Measurements from ENCODE around the gene NOG.

NOG gene

DNA sequence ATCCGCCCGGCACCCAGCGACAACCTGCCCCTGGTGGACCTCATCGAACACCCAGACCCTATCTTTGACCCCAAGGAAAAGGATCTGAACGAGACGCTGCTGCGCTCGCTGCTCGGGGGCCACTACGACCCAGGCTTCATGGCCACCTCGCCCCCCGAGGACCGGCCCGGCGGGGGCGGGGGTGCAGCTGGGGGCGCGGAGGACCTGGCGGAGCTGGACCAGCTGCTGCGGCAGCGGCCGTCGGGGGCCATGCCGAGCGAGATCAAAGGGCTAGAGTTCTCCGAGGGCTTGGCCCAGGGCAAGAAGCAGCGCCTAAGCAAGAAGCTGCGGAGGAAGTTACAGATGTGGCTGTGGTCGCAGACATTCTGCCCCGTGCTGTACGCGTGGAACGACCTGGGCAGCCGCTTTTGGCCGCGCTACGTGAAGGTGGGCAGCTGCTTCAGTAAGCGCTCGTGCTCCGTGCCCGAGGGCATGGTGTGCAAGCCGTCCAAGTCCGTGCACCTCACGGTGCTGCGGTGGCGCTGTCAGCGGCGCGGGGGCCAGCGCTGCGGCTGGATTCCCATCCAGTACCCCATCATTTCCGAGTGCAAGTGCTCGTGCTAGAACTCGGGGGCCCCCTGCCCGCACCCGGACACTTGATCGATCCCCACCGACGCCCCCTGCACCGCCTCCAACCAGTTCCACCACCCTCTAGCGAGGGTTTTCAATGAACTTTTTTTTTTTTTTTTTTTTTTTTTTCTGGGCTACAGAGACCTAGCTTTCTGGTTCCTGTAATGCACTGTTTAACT lies 1.0 kb downstream of the NOG start:
- Histone ChIP-seq H3F3A (ENCODE audit: low read depth) (no peaks in the 10 kb centered on the region), H4K20me1 (ENCODE audit: insufficient read depth, low read length, poor library complexity, severe bottlenecking) (no peaks in the 10 kb centered on the region), H3K79me2 (ENCODE audit: insufficient read depth, low read length) (peaks cover 29% of the 10 kb centered on the region), H3K4me3 (ENCODE audit: low read length, poor library complexity, severe bottlenecking) (peak overlapping the region; percentile 87), H3K9me3 (ENCODE audit: insufficient read depth, low read depth, low read length) (no peaks in the 10 kb centered on the region), H2AFZ (ENCODE audit: low read length) (peak overlapping the region; percentile 36), H3K27me3 (ENCODE audit: insufficient read depth, low read length, poor library complexity, severe bottlenecking) (no peaks in the 10 kb centered on the region), H3K4me2 (ENCODE audit: low read depth, low read length, poor library complexity, severe bottlenecking) (peak overlapping the region; percentile 99), H3K36me3 (ENCODE audit: insufficient read depth, low read length) (no peaks in the 10 kb centered on the region), H3K9ac (ENCODE audit: low read depth, low read length, poor library complexity, severe bottlenecking) (peak overlapping the region; percentile 79), H3K9me2 (replicated peaks; ENCODE audit: low read depth, low read length) (no peaks in the 10 kb centered on the region), H3K4me1 (ENCODE audit: insufficient read depth, low read length, poor library complexity, severe bottlenecking) (peaks cover 21% of the 10 kb centered on the region)
- TF ChIP-seq EZH2phosphoT487 (IDR thresholded peaks at IDR 0.05; ENCODE audit: borderline replicate concordance): no peak
- TF ChIP-seq, protein P1, sequence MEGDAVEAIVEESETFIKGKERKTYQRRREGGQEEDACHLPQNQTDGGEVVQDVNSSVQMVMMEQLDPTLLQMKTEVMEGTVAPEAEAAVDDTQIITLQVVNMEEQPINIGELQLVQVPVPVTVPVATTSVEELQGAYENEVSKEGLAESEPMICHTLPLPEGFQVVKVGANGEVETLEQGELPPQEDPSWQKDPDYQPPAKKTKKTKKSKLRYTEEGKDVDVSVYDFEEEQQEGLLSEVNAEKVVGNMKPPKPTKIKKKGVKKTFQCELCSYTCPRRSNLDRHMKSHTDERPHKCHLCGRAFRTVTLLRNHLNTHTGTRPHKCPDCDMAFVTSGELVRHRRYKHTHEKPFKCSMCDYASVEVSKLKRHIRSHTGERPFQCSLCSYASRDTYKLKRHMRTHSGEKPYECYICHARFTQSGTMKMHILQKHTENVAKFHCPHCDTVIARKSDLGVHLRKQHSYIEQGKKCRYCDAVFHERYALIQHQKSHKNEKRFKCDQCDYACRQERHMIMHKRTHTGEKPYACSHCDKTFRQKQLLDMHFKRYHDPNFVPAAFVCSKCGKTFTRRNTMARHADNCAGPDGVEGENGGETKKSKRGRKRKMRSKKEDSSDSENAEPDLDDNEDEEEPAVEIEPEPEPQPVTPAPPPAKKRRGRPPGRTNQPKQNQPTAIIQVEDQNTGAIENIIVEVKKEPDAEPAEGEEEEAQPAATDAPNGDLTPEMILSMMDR (conservative IDR thresholded peaks at IDR 0.05; ENCODE audit: low read length): no peak

DNA sequence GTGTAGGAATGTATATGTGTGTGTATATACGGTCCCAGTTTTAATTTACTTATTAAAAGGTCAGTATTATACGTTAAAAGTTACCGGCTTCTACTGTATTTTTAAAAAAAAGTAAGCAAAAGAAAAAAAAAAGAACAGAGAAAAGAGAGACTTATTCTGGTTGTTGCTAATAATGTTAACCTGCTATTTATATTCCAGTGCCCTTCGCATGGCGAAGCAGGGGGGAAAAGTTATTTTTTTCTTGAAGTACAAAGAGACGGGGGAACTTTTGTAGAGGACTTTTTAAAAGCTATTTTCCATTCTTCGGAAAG lies 1.6 kb downstream of the NOG start:
- Histone ChIP-seq H3K36me3 (ENCODE audit: insufficient read depth, low read length) (no peaks in the 10 kb centered on the region), H3K9me3 (ENCODE audit: insufficient read depth, low read depth, low read length) (no peaks in the 10 kb centered on the region), H2AFZ (ENCODE audit: low read length) (no peak overlapping the region), H4K20me1 (ENCODE audit: insufficient read depth, low read length, poor library complexity, severe bottlenecking) (no peaks in the 10 kb centered on the region), H3K27me3 (ENCODE audit: insufficient read depth, low read length, poor library complexity, severe bottlenecking) (no peaks in the 10 kb centered on the region), H3K9ac (ENCODE audit: low read depth, low read length, poor library complexity, severe bottlenecking) (peak overlapping the region; percentile 79), H3F3A (ENCODE audit: low read depth) (no peaks in the 10 kb centered on the region), H3K79me2 (ENCODE audit: insufficient read depth, low read length) (peaks cover 29% of the 10 kb centered on the region), H3K4me3 (ENCODE audit: low read length, poor library complexity, severe bottlenecking) (peak overlapping the region; percentile 87), H3K4me2 (ENCODE audit: low read depth, low read length, poor library complexity, severe bottlenecking) (peak overlapping the region; percentile 99), H3K9me2 (replicated peaks; ENCODE audit: low read depth, low read length) (no peaks in the 10 kb centered on the region), H3K4me1 (ENCODE audit: insufficient read depth, low read length, poor library complexity, severe bottlenecking) (peaks cover 18% of the 10 kb centered on the region)
- TF ChIP-seq, protein P1 (conservative IDR thresholded peaks at IDR 0.05; ENCODE audit: low read length): no peak
- no peak for TF ChIP-seq EZH2phosphoT487 (IDR thresholded peaks at IDR 0.05; ENCODE audit: borderline replicate concordance)

DNA sequence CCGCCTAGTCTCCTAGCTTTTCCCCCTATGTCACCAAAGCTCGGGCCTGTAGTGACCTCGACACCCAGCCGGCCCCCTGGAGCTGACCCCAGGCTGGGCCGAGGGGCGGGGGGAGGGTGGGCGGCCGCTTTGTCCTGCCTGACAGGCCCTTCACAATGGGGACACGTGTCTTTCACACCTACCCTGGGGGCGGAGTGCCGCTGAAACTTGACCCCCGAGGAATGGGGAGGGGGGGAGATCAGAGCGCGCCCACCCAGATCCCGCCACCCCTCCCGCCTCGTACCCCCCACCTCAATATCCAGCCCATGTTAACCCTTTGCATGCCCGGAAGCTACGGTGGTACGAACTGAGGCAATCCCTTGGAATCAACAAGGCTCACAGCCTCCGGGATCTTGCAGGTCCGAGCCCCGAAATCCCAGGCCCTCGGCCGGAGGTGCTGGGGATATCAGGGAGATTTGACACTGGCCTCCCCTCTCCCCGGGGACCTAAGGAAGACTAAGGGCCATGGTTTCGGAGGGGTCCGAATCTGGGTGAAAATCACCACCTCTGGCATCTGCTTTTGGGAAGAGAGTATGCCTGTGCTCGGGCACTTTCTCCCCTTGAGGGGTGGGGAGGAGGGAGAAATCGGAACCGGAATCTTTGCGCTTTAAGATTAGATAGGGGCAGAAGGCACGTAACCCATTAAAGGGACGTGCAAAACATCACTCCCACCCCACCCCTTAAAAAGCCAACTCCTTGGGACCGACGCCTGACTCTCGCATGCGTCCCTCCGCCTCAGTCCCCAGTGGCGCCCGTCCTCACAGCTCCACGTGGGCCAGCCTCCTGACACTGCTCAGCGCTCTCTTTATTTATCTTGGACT lies 2.6 kb downstream of the NOG start:
- Histone ChIP-seq H3K79me2 (ENCODE audit: insufficient read depth, low read length) (peaks cover 29% of the 10 kb centered on the region), H3K36me3 (ENCODE audit: insufficient read depth, low read length) (no peaks in the 10 kb centered on the region), H3K4me2 (ENCODE audit: low read depth, low read length, poor library complexity, severe bottlenecking) (peak overlapping the region; percentile 99), H2AFZ (ENCODE audit: low read length) (peak overlapping the region; percentile 77), H3K9ac (ENCODE audit: low read depth, low read length, poor library complexity, severe bottlenecking) (peak overlapping the region; percentile 79), H3F3A (ENCODE audit: low read depth) (no peaks in the 10 kb centered on the region), H3K4me3 (ENCODE audit: low read length, poor library complexity, severe bottlenecking) (peak overlapping the region; percentile 87), H3K9me2 (replicated peaks; ENCODE audit: low read depth, low read length) (no peaks in the 10 kb centered on the region), H4K20me1 (ENCODE audit: insufficient read depth, low read length, poor library complexity, severe bottlenecking) (no peaks in the 10 kb centered on the region), H3K27me3 (ENCODE audit: insufficient read depth, low read length, poor library complexity, severe bottlenecking) (no peaks in the 10 kb centered on the region), H3K9me3 (ENCODE audit: insufficient read depth, low read depth, low read length) (no peaks in the 10 kb centered on the region), H3K4me1 (ENCODE audit: insufficient read depth, low read length, poor library complexity, severe bottlenecking) (peaks cover 18% of the 10 kb centered on the region)
- TF ChIP-seq, protein P1 (conservative IDR thresholded peaks at IDR 0.05; ENCODE audit: low read length): no peak
- TF ChIP-seq EZH2phosphoT487 (IDR thresholded peaks at IDR 0.05; ENCODE audit: borderline replicate concordance): no peak

Data from Loucy (cell line).